Cardiac fibroblast (primary cell): ENCODE measurements around the gene DIO2.

Source experiments
- DNase-seq, 2 donors: peaks; one replicate each; pipeline versions ENCODE4 v3.0.0 to v3.0.0-alpha.2; 2010; ENCODE audit warnings: low read depth in 2 of 2
- H3K4me3 ChIP-seq, 2 donors: replicated peaks in 1 of 2; 1 replicate in 1 of 2; 2 replicates in 1 of 2; pipeline ENCODE4 v1.5.1; 2011; ENCODE audit warnings: low read depth in 2 of 2, low read length in 2 of 2, mild to moderate bottlenecking in 2 of 2, moderate library complexity in 1 of 2
- TF ChIP-seq, protein P1 (sequence below): IDR thresholded peaks from one replicate; pipeline ENCODE4 v1.5.1; 2011; ENCODE audit warnings: low read depth, mild to moderate bottlenecking, low read length, inconsistent platforms

Gene DIO2

DNA sequence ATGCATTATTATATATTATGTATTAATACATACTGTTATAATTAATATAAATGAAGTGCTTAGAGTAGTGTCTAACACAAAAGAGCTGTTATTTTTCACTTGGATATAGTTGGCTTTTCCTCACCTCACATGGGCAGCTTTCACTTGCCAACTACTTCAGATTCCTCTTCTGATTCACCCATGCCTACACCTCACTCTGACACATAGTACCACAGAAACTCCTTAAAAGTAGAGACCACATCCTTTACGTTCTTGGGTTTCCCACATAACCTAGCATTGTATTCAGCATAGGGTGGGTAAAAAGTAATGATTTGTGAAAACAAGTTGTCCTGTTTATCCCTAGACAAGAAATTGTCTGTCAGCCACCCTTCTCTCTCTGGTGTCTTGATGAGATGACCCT, 61.0 kb downstream of the DIO2 start:
- peak in 1 of 2 donors; percentile 16 for DNase-seq
- H3K4me3 ChIP-seq = no peak overlapping the region
- TF ChIP-seq, protein P1, sequence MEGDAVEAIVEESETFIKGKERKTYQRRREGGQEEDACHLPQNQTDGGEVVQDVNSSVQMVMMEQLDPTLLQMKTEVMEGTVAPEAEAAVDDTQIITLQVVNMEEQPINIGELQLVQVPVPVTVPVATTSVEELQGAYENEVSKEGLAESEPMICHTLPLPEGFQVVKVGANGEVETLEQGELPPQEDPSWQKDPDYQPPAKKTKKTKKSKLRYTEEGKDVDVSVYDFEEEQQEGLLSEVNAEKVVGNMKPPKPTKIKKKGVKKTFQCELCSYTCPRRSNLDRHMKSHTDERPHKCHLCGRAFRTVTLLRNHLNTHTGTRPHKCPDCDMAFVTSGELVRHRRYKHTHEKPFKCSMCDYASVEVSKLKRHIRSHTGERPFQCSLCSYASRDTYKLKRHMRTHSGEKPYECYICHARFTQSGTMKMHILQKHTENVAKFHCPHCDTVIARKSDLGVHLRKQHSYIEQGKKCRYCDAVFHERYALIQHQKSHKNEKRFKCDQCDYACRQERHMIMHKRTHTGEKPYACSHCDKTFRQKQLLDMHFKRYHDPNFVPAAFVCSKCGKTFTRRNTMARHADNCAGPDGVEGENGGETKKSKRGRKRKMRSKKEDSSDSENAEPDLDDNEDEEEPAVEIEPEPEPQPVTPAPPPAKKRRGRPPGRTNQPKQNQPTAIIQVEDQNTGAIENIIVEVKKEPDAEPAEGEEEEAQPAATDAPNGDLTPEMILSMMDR = no peak
